H1 (cell line): ENCODE measurements around the gene LRP1.
A peak's percentile ranks its signal among the peaks of the same experiment; 100 is the strongest.

Source experiments
- ATF2 ChIP-seq: IDR thresholded peaks from 2 replicates; pipeline ENCODE4 v1.6.1; 2012; ENCODE audit warnings: low read length, inconsistent platforms
- BACH1 ChIP-seq: IDR thresholded peaks from 2 replicates; pipeline ENCODE4 v1.6.1; 2012; ENCODE audit warnings: low read length, improper control_type of control experiment
- CTCF ChIP-seq, 3 experiments: IDR thresholded peaks; 1 replicate in 2 of 3; 2 replicates in 1 of 3; pipeline versions ENCODE4 v1.5.1 to v1.6.1; 2011; ENCODE audit warnings: low read length in 3 of 3, mild to moderate bottlenecking in 3 of 3, inconsistent platforms in 2 of 3, low read depth in 1 of 3, moderate library complexity in 1 of 3; ENCODE audit not compliant: insufficient read depth in 1 of 3; ENCODE audit errors: control extremely low read depth in 1 of 3
- EP300 ChIP-seq, 2 experiments: IDR thresholded peaks; 1 replicate in 1 of 2; 2 replicates in 1 of 2; pipeline ENCODE4 v1.6.1; 2011 to 2012; ENCODE audit warnings: low read depth in 2 of 2, low read length in 2 of 2, mild to moderate bottlenecking in 2 of 2, borderline replicate concordance in 1 of 2, inconsistent platforms in 1 of 2, moderate library complexity in 1 of 2
- NRF1 ChIP-seq: IDR thresholded peaks from 2 replicates; pipeline ENCODE4 v1.6.1; 2011; ENCODE audit warnings: mild to moderate bottlenecking, low read depth, low read length, improper control_type of control experiment
- POLR2AphosphoS5 ChIP-seq: IDR thresholded peaks from 2 replicates; pipeline ENCODE4 v1.6.1; 2011; ENCODE audit warnings: low read depth, low read length
- TAF1 ChIP-seq: IDR thresholded peaks from 2 replicates; pipeline ENCODE4 v1.6.1; 2011; ENCODE audit warnings: mild to moderate bottlenecking, low read depth, low read length

- TF ChIP-seq POLR2AphosphoS5, result peak; percentile 63
- TF ChIP-seq NRF1, result no peak
- peak; percentile 40; the same call in 1 of the 2 replicates for TF ChIP-seq TAF1
- TF ChIP-seq CTCF (IDR thresholded peaks at IDR 0.05; ENCODE audit: control extremely low read depth in 1 of 3, insufficient read depth in 1 of 3, low read depth in 1 of 3, low read length in 3 of 3), result no peak
- peak; percentile 69 for TF ChIP-seq BACH1
- no peak for TF ChIP-seq EP300 (IDR thresholded peaks at IDR 0.05; ENCODE audit: borderline replicate concordance in 1 of 2, low read depth in 2 of 2, low read length in 2 of 2)
- no peak; the same call in 1 of the 2 replicates for TF ChIP-seq ATF2
These were observed 39.7 kb upstream of the LRP1 start, which contains the start of gene NAB2 for GRCh38 chr12:57088354-57089270.
